Peyer's patch (tissue), 4 donors: Measurements from ENCODE around the gene SWAP70.

Experiments
- CTCF ChIP-seq, 6 experiments: fragments of 450-650 bp in 4 of 6; fragments of 200-600 bp in 2 of 6; sonication (generic) in 1 of 6; IDR thresholded peaks; one replicate each; pipeline ENCODE4 v1.5.1; 2017 to 2019; ENCODE audit warnings: antibody characterized with exemption in 6 of 6, mild to moderate bottlenecking in 3 of 6, moderate library complexity in 1 of 6
- POLR2A ChIP-seq, 2 donors: fragments of 450-650 bp; IDR thresholded peaks; one replicate each; pipeline ENCODE4 v1.5.1; 2017; ENCODE audit warnings: antibody characterized with exemption in 2 of 2, mild to moderate bottlenecking in 2 of 2, moderate library complexity in 2 of 2

GRCh38 chr11:9639985-9640384 lies 23.9 kb upstream of the SWAP70 start:
- TF ChIP-seq CTCF (IDR thresholded peaks at IDR 0.05) (no peak), POLR2A (IDR thresholded peaks at IDR 0.05) (no peak)
